GM20431 (cell line): ENCODE results near the gene CERK.

Experiments
- in situ Hi-C: fragments of 300-500 bp; cut with MseI, MboI; formaldehyde crosslinking; loops from one replicate; pipeline ENCODE4 v1.15.0; 2020; ENCODE audit warnings: low sequenced_read_pairs; ENCODE audit not compliant: unreplicated experiment

Gene CERK

DNA sequence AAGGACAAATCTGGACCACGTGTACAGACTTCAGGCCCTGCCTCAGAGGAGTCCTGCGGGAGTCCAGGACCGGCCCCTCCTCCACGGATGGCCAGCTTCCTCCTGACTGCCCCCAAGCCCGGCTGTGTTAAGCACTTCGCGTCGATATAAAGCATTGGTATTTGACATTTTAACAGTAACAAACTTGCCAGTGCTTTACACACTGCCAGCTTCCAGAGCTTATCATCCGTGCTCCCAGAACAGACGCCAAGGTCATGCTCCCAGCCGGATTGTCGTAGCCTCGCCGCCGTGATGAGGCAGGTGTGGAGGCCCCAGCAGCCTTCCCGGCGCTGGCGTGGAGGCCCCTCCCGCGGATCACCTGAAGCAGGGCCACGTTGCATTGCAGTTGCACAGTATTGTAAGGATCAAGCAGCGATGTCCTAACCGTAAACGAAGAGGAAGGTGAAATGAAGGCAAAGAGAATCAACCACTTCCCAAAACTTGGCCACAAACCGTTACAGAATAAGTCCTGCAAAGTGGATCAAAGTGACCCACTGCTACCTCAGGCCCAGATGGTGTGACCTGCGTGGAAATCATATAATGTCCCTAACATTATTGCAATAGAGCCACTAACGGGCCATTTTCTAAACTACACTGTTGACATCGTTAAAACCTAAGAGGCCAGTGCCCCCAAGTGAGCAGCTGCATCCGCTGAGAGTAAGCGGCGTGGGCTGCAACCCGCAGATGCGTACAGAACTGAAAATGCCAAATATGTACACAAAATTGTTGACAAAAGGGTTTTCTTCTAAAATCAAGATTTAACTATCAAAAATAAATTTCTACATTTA, 51.6 kb downstream of the CERK start:
- in situ Hi-C loops: no loop called here

DNA sequence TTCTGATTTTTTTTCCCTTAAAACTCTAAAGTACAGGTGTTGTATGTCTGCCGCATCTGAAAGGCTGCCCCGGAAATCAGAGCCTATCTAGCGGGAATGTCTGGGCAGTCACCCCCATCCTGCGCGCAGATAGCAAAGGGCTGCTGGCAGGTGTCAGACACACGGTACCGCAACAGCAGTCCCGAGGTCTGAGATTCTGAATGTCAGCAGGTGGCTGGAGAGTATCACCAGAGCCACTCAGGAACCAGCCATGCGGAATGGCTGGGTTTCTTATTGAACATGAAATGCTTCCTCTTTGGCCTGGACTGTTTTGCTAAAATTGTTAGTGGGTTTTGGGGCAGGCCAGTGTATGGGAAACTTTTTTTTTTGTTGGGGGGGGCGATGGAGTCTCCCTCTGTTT, 53.3 kb downstream of the CERK start:
- in situ Hi-C loops: no loop called here

DNA sequence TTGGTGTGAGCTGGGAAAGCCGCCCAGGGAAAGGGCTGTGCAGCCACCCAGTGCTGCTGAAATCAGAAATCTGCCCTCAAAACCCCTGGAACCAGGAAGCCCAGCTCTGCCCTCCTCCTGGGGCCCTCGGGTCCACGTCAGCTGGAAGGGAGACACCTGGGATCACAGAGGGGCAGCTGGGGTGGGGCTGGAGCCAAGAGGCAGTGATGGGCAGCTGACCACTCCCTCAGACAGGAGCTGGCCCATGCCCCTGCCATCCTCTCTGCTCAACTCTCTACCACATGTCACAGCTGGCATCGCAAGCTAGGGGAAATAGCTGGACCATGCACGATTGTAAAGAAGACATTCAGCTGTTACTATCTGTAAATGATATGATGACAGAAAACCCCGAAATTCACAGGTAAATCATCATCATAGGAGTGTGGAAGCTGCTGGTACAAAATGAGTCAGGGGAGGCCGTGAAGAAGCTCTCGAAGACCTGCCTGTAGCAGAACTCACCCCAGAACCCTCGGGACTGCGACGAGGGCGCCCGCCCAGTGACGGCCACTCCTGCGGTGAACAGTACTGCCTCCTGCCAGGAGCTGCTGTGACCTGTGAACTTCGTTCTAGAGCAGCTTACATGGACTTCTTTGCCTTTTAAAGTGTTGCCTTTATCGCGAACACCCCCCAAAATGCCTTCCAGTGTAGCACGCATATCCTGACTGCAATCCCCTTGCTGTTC, 55.9 kb downstream of the CERK start:
- in situ Hi-C loops: no loop called here

GRCh38 chr22:46681010-46681409, 57.0 kb downstream of the CERK start:
- in situ Hi-C loops: no loop called here

- in situ Hi-C loops: no loop called here
These were observed 58.3 kb downstream of the CERK start for GRCh38 chr22:46679706-46680269.

DNA sequence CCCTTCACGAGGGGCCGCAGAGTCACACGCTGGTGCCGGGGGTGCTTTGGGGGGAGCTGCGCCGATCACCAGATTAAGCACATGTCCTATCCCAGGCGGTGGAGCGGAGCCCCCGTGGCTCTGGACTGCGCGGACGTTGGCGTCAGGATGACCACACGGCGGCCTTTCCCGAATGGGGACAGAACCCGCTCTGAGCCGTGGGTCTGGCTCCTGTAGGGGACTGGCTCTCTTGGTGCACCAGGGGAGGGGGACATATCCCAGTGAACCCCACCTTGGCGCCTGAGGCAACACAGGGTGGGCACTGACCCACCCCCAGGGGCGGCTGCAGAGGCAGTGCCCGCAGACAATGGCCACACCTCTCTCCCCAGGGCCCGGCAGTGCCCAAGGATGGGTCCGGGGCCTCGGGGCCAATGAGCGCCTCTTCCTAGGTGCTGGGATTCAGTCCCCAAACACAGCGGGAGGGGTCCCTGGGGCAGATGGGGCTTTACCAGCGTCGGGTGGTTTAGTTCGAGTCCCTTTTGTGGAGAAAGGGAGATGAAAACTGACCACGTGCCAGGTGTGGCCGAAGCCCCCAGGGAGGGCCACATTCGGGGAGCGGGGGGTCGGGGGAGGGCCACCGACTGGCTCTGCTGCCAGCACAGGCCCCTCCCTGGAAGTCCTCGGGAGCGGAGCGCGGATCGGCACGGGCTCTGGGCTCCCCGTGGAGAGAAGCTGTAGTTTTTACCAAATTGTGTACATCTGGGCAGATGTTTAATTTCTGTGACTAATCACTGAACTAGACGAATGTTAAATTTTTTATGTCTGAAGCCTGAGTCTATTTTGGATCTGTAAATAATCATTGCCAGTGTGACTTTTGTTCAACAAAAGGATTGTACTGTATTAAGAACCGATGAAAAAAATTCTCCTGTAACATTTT, 59.0 kb downstream of the CERK start:
- in situ Hi-C loops: no loop called here

GRCh38 chr22:46678003-46678657, 59.9 kb downstream of the CERK start:
- in situ Hi-C loops: no loop called here

DNA sequence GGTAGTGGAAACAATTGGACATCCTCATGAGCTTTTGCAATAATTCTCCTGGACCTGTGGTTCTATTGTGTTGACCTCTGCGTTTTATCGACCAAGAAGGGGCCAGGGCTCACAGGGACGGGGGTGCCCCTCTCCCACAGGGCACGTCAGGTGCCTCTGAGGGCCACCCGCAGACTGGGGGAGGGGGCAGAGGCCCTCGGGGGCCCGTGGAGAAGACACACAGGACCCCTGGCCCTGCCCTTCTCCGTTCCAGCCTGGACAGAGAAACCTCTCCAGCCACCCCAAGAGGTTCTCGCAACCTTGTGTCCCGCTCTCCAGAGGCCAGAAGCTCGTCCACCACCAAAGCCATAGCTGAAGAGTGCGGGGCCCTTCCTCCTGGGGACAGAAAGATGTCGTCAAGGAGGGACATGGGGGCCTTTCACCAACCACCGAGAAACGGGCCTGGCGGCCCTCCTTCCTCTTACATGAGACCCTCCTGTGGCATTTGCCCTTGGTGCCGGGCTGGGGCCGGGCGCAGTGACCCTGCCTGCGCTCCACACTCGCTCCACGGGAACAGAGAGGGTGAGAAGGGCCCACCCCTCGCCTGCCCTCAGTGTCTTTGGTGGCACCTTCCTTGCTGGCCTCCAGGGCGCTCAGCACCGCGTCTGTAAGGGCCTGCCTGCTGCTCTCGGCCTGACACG, 60.6 kb downstream of the CERK start:
- in situ Hi-C loops: no loop called here

GRCh38 chr22:46676881-46677280, 61.2 kb downstream of the CERK start:
- in situ Hi-C loops: no loop called here

- in situ Hi-C loops: no loop called here
These were observed 61.6 kb downstream of the CERK start for GRCh38 chr22:46676479-46676878.

DNA sequence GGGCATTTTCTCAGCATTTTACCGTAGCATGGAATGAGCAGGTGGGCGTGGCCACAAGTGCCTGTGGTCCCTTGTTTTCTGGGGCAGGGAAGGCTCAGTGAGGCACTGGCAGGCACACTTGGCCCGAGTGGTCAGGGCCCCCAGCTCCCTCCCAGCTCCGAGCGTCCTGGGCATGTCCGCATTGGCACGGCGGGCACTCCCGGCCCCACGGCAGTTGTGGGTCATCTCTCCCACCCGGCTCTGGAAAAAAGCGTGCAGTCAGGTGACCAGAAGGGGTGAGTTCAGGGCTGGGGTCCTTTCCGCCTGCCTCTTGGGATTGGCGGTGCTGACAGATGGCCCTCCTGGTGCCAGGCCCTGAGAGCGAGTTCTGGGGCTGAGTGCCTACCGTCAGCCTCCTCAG, 62.1 kb downstream of the CERK start:
- in situ Hi-C loops: no loop called here

DNA sequence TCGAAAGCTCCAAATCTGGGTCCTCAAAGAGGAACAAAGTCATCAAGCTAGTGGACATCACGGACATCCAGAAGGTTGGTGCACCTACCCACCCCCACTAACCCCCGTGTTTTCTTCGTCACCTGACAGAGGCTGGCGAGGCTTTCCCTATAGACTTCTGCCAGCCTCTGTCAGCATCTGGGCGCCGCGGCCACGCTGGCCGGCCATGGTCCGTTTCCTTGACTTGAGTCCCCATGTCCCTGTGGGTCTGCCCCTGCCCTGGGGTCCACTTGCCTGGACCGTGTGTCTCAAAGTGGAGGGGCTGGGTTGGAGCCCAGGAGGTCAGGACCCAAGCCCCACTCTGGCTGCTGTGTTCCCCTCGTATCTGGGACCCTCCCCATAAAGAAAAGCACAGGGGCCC, 62.6 kb downstream of the CERK start:
- in situ Hi-C loops: no loop called here

DNA sequence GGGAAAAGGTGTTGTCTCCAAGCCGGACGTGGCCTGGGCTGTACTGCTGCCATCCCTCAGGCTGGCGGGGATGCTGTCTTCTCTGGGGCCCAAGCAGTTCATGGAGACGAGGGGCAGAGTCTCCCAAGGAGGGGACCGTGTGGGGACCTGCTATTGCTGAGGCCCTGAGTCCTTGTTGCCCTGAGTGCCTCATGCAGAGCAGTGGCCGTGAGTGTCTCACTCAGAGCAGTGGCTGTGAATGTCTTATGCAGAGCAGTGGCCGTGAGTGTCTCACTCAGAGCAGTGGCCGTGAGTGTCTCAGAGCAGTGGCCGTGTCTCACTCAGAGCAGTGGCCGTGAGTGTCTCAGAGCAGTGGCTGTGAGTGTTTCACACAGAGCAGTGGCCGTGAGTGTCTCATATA, 63.1 kb downstream of the CERK start:
- in situ Hi-C loops: no loop called here

DNA sequence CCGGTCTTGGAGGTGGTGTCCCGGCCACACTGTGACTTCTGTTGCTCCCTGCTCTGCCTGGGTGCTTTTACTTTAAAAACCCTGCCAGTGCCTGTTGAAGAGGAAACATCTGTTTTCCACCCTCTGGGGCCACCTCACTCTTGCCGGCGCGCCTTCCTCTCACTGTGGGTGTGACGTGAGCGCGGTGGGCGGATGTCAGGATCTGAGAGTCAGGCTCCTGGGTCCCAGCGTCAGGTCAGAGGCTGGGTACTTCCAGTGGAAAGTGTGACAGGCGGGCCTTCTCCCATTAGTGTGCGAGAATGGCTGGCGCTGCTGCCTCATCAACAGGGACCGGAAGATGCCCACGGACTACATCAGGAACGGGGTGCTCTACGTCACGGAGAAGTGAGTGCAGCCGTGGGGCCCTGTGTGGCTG, 63.7 kb downstream of the CERK start:
- in situ Hi-C loops: no loop called here

DNA sequence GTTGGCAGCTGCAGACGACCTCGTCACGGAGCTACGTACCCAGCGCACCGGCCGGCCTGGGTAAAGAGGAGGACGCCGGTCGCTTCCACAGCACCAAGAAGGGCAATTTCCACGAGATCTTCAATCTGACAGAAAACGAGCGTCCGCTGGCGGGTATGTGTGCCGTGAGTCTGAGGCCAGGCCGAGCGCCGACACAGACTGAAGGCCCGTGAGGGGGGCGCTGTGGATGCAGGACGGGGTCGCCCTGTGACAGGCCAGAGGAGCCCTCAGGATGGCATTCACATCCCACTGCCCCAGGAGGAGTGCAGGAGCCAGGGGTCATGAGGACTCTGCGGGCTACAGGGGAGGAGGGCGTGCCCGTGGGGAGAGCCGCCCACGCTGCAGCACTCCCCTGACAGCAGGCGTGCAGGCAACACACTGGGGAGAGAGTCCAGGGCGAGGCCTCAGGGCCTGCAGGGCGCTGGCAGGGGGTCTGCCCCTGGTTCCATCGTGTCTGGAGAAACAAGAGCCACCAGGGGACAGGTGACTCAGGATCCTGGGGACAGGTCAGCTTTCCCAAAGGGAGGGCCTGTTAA, 64.3 kb downstream of the CERK start:
- in situ Hi-C loops: no loop called here

DNA sequence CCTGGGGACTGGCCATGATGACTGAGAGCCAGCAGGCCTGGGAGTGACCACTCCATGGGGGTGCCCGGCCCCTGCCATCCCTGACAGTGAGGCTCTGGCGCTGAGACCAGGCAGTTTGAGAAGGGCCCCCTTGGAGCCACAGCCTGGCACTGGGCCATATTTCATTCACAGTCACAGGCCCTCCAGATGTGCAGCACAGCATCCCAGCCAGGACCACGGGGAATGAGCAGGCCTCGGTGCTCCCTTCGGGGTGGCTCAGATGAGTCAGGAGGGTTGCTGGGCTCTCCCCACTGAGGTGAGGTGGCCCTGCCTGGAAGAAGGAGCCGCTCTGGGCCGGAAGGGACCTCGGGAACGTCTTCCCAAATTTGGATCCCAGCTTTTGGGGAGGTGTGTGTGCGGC, 64.8 kb downstream of the CERK start:
- in situ Hi-C loops: no loop called here

- in situ Hi-C loops: no loop called here
These were observed 65.3 kb downstream of the CERK start for GRCh38 chr22:46672731-46673130.

- in situ Hi-C loops: no loop called here
These were observed 66.1 kb downstream of the CERK start for GRCh38 chr22:46671824-46672432.
